ENCODE results near the gene SLC37A1.

GRCh38 chr21:42627527-42628289 lies 114.1 kb downstream of the SLC37A1 start:
- TF ChIP-seq, protein P1, sequence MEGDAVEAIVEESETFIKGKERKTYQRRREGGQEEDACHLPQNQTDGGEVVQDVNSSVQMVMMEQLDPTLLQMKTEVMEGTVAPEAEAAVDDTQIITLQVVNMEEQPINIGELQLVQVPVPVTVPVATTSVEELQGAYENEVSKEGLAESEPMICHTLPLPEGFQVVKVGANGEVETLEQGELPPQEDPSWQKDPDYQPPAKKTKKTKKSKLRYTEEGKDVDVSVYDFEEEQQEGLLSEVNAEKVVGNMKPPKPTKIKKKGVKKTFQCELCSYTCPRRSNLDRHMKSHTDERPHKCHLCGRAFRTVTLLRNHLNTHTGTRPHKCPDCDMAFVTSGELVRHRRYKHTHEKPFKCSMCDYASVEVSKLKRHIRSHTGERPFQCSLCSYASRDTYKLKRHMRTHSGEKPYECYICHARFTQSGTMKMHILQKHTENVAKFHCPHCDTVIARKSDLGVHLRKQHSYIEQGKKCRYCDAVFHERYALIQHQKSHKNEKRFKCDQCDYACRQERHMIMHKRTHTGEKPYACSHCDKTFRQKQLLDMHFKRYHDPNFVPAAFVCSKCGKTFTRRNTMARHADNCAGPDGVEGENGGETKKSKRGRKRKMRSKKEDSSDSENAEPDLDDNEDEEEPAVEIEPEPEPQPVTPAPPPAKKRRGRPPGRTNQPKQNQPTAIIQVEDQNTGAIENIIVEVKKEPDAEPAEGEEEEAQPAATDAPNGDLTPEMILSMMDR (conservative IDR thresholded peaks at IDR 0.05; ENCODE audit: low read depth, low read length): no peak
- TF ChIP-seq EZH2 (IDR thresholded peaks at IDR 0.05; ENCODE audit: borderline replicate concordance, low read depth, low read length, poor library complexity, severe bottlenecking): no peak

Data from A673 (cell line).